Subcutaneous abdominal adipose tissue (tissue), 5 donors: ENCODE data around the gene NCEH1.
"Not testable (repeated sequence)": the region's sequence is repeated elsewhere in the genome, so short reads cannot be mapped to it uniquely, and the experiment has no call there.

ENCODE experiments used
- H3K27ac ChIP-seq: one replicate; pipeline ENCODE4 v1.7.0; 2013; ENCODE audit warnings: low read depth, mild to moderate bottlenecking, inconsistent platforms, low read length, moderate library complexity
- H3K27me3 ChIP-seq, 5 donors: one replicate each; pipeline ENCODE4 v1.7.0; 2013; ENCODE audit warnings: low read length in 5 of 5, inconsistent platforms in 1 of 5; ENCODE audit not compliant: control insufficient read depth in 5 of 5, insufficient read depth in 4 of 5
- H3K36me3 ChIP-seq, 5 donors: one replicate each; pipeline ENCODE4 v1.7.0; 2013; ENCODE audit warnings: low read length in 5 of 5; ENCODE audit not compliant: control insufficient read depth in 5 of 5, insufficient read depth in 5 of 5
- H3K4me1 ChIP-seq, 5 donors: one replicate each; pipeline ENCODE4 v1.7.0; 2013; ENCODE audit warnings: low read length in 5 of 5, mild to moderate bottlenecking in 3 of 5, moderate library complexity in 1 of 5; ENCODE audit not compliant: control insufficient read depth in 5 of 5, insufficient read depth in 5 of 5
- H3K4me3 ChIP-seq, 5 donors: one replicate each; pipeline ENCODE4 v1.7.0; 2013; ENCODE audit warnings: low read length in 5 of 5, low read depth in 1 of 5
- H3K9ac ChIP-seq, 5 donors: one replicate each; pipeline ENCODE4 v1.7.0; 2013; ENCODE audit warnings: low read length in 5 of 5, mild to moderate bottlenecking in 4 of 5, moderate library complexity in 3 of 5
- H3K9me3 ChIP-seq, 5 donors: one replicate each; pipeline ENCODE4 v1.7.0; 2013; ENCODE audit warnings: low read length in 5 of 5; ENCODE audit not compliant: control insufficient read depth in 5 of 5
- donor health status: healthy.
- donor health status: healthy.
- donor health status: healthy.
- donor health status: healthy.
- donor health status: healthy.

NCEH1 gene

GRCh38 chr3:172710664-172711453 is at the start of gene NCEH1:
Gene NCEH1, minus strand, starts transcription at chr3:172711067. Its CDS starts 83 bp downstream, at chr3:172710984.
- Histone ChIP-seq H3K9ac (peak within 1 kb of the TSS; percentile 57 to 85 (median 65)), H3K4me3 (peak within 1 kb of the TSS; percentile 87 to 96 (median 94)), H3K4me1 (peaks cover 0 to 28% (median 17%) of the 10 kb centered on the region in 5 donors), H3K36me3 (no peaks in the 10 kb centered on the region), H3K27me3 (no peaks in the 10 kb centered on the region), H3K27ac (peak within 1 kb of the TSS; percentile 82), H3K9me3 (no peaks in the 10 kb centered on the region)

DNA sequence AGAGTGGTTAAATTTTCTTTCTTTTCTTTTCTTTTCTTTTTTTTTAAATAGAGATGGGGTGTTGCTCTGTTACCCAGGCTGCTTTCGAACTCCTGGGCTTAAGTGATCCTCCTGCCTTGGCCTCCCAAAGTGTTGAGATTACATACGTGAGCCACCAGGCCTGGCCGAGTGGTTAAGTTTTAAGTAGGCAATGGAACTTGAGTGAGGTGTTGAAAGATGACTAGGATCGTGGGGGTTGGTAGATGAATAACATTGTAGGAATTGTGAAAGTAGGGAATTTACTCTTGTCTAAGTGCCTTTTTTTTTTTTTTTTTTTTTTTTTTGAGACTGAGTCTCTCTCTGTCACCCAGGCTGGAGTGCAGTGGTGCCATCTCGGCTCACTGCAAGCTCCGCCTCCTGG is 49.5 kb upstream of the NCEH1 start:
- H3K27me3 ChIP-seq, H3K4me1 ChIP-seq, H3K9ac ChIP-seq, H3K9me3 ChIP-seq, H3K4me3 ChIP-seq, H3K27ac ChIP-seq: not testable (repeated sequence)
- H3K36me3 ChIP-seq, result peaks cover 24 to 33% (median 26%) of the 10 kb centered on the region in 5 donors

- Histone ChIP-seq H3K9me3 (no peaks in the 10 kb centered on the region), H3K27ac (no peak overlapping the region), H3K9ac (no peak overlapping the region), H3K36me3 (peaks cover 0 to 8% (median 3%) of the 10 kb centered on the region in 5 donors), H3K27me3 (no peaks in the 10 kb centered on the region), H3K4me1 (peaks cover 2 to 23% (median 13%) of the 10 kb centered on the region in 5 donors), H3K4me3 (no peak overlapping the region)
Observed at GRCh38 chr3:172753125-172753524, 42.3 kb upstream of the NCEH1 start.

- Histone ChIP-seq H3K4me1 (peaks cover 2 to 23% (median 13%) of the 10 kb centered on the region in 5 donors), H3K27me3 (no peaks in the 10 kb centered on the region), H3K9ac (no peak overlapping the region), H3K36me3 (peaks cover 0 to 5% (median 3%) of the 10 kb centered on the region in 5 donors), H3K9me3 (no peaks in the 10 kb centered on the region), H3K27ac (no peak overlapping the region), H3K4me3 (no peak overlapping the region)
Observed at GRCh38 chr3:172752651-172753050, 41.8 kb upstream of the NCEH1 start.

GRCh38 chr3:172751175-172751704 is 40.4 kb upstream of the NCEH1 start:
- Histone ChIP-seq H3K9ac (peak overlapping the region; percentile 71 to 96 (median 94)), H3K4me3 (peak overlapping the region; percentile 85 to 94 (median 88)), H3K36me3 (peaks cover 0 to 5% (median 3%) of the 10 kb centered on the region in 5 donors), H3K9me3 (no peaks in the 10 kb centered on the region), H3K27me3 (no peaks in the 10 kb centered on the region), H3K27ac (peak overlapping the region; percentile 85), H3K4me1 (peaks cover 2 to 23% (median 13%) of the 10 kb centered on the region in 5 donors)

GRCh38 chr3:172750368-172751174 is 39.7 kb upstream of the NCEH1 start, which contains the start of gene ECT2:
Gene ECT2, plus strand, starts transcription at chr3:172750726. Its CDS starts 3,805 bp downstream, at chr3:172754531.
- Histone ChIP-seq H3K9me3 (no peaks in the 10 kb centered on the region), H3K27me3 (no peaks in the 10 kb centered on the region), H3K36me3 (no peaks in the 10 kb centered on the region), H3K27ac (peak within 1 kb of the TSS; percentile 85), H3K9ac (peak within 1 kb of the TSS; percentile 71 to 96 (median 94)), H3K4me1 (peaks cover 2 to 23% (median 13%) of the 10 kb centered on the region in 5 donors), H3K4me3 (peak within 1 kb of the TSS; percentile 85 to 94 (median 88))

- Histone ChIP-seq H3K27ac (peak overlapping the region; percentile 65), H3K9me3 (no peaks in the 10 kb centered on the region), H3K9ac (peak overlapping the region in 4 of 5 donors; percentile 71 to 80 (median 77)), H3K4me3 (peak overlapping the region; percentile 63 to 90 (median 87)), H3K4me1 (peaks cover 2 to 23% (median 13%) of the 10 kb centered on the region in 5 donors), H3K36me3 (no peaks in the 10 kb centered on the region), H3K27me3 (no peaks in the 10 kb centered on the region)
Observed at GRCh38 chr3:172750069-172750367, 39.2 kb upstream of the NCEH1 start.

DNA sequence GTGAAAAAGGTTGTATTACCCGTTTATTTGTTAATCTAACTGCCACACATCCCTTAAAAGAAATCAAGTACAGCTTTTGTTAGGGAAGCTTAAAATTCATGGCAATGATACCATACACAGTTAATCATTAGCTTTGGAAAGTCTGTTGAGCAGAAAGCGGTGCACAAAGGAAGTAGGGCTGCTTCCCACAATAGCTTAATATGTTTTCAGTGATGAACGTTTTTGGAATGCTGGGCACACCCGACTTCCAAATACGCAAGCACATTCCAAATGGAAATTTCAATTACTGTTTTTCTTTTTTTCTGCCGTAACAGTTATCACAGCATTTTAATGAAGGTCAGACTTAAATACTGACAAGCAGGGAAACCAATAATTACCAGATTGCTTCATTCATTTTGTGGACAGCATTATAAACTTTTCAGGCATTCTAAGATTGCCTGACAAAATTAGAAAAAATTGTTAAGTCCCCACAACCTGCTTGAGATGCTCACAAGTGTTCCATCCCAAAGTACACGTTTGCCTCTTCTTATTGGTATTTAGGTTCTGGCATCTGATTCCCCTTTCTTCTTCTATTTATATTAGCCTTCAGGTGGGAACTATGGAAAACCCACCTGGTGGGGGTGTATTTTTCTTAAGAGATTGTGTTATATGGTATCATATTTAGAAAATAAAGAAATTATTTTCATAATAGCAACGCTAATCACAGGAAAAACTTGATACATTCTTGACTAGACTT is 38.5 kb upstream of the NCEH1 start:
- peak overlapping the region in 3 of 5 donors; percentile 41 to 80 (median 77) for H3K9ac ChIP-seq
- peaks cover 2 to 23% (median 13%) of the 10 kb centered on the region in 5 donors for H3K4me1 ChIP-seq
- no peaks in the 10 kb centered on the region for H3K27me3 ChIP-seq
- H3K36me3 ChIP-seq, result no peaks in the 10 kb centered on the region
- peak overlapping the region; percentile 65 for H3K27ac ChIP-seq
- H3K4me3 ChIP-seq, result peak overlapping the region; percentile 63 to 90 (median 87)
- H3K9me3 ChIP-seq, result no peaks in the 10 kb centered on the region

DNA sequence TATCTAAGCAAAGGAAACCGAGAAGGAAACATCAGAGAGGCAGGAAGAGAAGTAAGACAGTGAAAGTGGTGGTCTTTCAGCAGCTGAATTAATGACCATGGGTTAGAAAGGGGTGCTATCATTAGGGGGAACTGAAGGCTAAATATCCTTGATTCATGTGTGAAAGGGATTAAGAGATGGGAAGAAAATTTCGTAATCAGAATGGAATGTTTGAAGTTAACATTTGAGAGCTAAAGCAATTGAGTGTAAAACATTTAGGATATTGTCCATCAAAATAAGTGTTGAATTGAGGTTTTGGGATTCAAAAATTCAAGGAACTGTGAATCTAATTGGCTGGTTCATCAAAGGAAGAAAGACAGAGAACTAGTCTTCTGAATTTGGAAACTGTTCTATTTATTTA is 35.6 kb upstream of the NCEH1 start:
- Histone ChIP-seq H3K9ac (no peak overlapping the region), H3K9me3 (no peaks in the 10 kb centered on the region), H3K36me3 (no peaks in the 10 kb centered on the region), H3K4me3 (no peak overlapping the region), H3K4me1 (peaks cover under 1 to 19% (median 9%) of the 10 kb centered on the region in 5 donors), H3K27me3 (no peaks in the 10 kb centered on the region), H3K27ac (no peak overlapping the region)
